ENCODE measurements around the gene PXDN. TPM values are rescaled to one million over a fixed set of nuclear protein-coding genes. Genes with fewer than 3 reads are reported as not detected.

PXDN gene
- polyA plus RNA-seq, 1 donor from 2014 or later, result 0.16 TPM

DNA sequence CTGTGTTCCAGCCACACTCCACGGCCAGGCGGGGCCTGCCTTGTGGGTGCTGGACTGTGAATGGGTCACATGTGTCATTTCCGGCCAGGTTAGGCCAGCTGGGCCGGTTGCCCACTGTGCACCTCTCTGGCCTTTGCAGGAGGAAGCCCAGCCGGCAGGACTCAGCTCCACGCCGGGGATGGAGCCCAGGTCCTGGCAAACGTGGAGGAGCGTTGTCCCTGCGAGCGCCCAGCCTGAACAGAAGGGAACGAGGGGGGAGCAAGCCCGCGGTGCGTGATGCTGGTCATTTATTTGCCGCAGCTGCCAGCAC is 152.9 kb downstream of the PXDN start:
- Mint-ChIP-seq H3K36me3 (no peaks in the 10 kb centered on the region), H3K4me3 (no peak overlapping the region), H3K9me3 (peaks cover 0 to 2% (median 0%) of the 10 kb centered on the region in 3 donors), H3K27me3 (peaks cover 19% of the 10 kb centered on the region), H3K27ac (no peak overlapping the region), H3K4me1 (no peaks in the 10 kb centered on the region)

DNA sequence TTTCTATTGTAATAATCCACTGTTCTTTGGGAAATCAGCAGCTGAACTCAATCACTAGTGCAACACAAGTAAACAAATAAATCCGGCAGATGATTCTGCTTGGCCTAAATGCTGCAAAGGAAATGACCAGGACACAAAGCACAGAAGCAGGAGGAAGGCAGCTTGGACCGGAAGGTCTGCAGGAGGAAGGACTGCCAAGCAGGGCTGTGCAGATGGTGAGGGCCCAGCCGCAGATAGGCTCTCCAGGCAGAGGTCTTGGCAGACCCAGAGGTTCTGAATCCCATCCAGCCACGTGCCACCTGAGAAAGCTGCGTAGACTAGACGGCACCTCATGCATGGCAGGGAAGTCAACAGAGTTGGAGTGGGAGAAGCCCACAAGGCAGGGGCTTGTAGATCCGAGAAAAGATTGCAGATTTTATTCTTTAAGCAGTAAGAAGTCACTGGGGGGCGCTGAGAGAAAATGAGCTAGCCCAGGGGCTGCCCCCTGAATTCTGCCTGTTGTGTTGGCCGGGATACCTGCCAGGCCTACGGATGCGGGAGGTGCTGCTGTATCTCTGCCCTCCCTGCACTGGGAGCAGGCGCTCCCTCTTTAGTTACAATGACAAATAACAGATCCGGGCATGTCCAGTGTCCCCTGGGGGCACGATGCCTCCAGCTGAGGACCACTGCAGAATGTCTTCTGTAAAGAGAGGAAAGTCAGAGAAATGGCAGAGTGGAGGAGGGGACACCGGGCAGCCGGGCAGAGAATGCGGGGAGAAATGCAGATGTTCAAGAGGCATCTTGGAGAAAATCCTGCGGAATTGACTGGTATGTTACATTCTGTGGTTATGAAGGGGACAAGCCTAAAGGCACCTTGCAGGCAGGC is 153.5 kb downstream of the PXDN start:
- H3K9me3 Mint-ChIP-seq, result peaks cover 0 to 2% (median 0%) of the 10 kb centered on the region in 3 donors
- peaks cover 19% of the 10 kb centered on the region for H3K27me3 Mint-ChIP-seq
- no peak overlapping the region for H3K27ac Mint-ChIP-seq
- H3K36me3 Mint-ChIP-seq, result no peaks in the 10 kb centered on the region
- no peak overlapping the region for H3K4me3 Mint-ChIP-seq
- no peaks in the 10 kb centered on the region for H3K4me1 Mint-ChIP-seq

DNA sequence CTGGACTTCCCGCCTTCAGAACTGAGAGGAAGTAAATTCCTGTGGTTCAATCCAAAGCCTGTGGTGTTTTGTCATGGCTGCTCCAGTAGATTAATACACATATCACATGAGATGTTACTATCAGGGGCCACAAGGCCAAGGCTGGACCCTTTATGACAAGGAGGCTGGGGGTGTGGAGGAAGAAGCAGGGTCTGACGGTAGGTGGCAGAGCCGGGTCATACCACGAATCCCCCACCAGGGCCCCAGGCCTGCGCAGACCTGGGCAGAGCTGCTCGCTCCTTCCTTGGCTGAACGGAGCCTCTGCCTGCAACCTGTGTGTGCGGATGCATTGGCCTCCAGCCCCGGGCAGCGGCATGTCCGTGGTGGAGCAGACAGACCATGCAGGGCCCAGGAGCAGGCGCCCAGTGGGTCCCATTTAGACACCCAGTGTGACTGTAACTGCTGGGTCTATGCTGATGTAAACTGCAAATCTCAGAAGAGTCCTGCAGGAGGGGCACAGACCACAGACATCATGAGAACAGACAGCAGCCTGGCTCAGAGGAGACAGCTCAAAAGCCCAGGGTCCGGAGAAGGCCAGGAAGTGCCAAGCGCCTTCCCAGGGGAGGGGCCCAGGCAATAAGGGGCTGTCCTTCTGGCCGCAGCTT is 155.2 kb downstream of the PXDN start:
- H3K36me3 Mint-ChIP-seq, result no peaks in the 10 kb centered on the region
- H3K4me3 Mint-ChIP-seq, result no peak overlapping the region
- no peaks in the 10 kb centered on the region for H3K4me1 Mint-ChIP-seq
- H3K27ac Mint-ChIP-seq, result no peak overlapping the region
- peaks cover 19% of the 10 kb centered on the region for H3K27me3 Mint-ChIP-seq
- H3K9me3 Mint-ChIP-seq, result peaks cover 0 to 2% (median 0%) of the 10 kb centered on the region in 3 donors

DNA sequence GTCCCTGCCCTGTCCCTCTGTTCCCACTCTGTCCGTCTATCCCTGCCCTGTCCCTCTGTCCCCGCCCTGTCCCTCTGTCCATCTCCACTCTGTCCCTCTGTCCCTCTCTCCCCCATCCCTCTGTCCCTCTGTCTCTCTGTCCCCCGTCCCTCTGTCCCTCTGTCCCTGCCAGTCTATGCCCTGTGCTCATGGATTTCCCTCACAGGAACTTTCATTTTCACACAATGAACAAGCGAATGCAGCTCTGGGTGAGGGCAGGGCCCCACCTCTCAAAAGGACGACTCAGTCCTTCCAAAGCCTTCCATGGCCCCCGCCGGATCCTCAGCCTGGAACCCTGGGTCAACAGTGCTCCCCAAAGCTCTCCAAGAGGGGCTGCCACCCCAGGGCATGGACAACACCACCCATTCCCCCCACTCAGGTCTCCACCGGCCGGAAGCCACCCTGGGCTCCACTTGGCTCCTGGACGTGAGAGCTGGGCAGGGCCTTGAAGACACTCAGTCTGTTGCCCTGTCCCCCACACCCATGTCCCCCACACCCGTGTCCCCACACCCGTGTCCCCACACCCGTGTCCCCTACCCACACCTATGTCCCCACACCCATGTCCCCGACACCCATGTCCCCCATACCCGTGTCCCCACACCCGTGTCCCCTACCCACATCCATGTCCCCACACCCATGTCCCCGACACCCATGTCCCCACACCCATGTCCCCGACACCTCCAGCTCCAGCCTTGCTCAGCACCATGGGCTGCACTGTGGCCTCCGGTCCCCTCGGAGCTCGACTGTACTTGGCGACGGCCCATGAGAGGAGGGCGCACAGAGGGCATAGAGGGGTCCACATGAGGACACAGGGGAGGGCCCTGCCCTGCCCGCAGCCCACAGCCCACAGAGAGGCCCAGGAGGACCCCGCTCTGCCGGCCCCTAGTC is 156.0 kb downstream of the PXDN start:
- Mint-ChIP-seq H3K4me3 (no peak overlapping the region), H3K9me3 (peaks cover 0 to 2% (median 0%) of the 10 kb centered on the region in 3 donors), H3K27ac (no peak overlapping the region), H3K4me1 (no peaks in the 10 kb centered on the region), H3K27me3 (peaks cover 19% of the 10 kb centered on the region), H3K36me3 (no peaks in the 10 kb centered on the region)

DNA sequence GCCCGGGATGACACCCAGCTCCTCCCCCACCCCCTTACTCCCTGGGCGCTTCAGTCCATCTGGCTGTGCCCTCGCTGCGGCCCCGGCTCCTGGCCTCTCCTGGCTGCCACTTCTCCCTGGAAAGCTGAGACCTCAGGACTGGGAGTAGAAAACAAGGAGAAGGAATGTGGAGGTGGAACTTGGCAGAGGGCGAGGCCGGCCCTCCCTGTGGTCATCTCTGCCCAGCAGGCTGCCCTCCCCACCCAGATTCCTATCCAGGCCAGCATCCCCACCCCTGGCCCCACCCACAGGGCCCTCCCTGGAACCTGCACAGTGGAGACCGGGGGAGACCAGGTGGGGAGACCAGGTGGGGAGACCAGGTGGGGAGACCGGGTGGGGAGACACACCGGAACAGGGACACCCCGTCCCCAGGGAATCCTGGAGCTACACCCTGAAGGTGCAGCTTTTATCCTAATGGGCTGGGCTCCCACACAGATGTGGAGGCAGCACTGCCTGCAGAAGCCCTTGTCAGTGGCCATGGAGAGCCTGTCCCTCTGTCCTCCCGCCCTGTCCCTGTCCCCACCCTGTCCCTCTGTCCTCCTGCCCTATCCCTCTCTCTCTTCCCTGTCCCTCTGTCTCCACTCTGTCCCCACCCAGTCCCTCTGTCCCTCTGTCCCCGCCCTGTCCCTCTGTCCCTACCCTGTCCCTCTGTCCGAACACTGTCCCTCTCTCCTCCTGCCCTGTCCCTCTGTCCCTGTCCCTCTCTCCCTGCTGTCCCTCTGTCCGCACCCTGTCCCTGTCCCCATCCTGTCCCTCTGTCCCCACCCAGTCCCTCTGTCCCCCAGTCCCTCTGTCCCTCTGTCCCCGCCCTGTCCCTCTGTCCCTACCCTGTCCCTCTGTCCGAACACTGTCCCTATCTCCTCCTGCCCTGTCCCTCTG is 157.1 kb downstream of the PXDN start:
- Mint-ChIP-seq H3K27ac (no peak overlapping the region), H3K36me3 (no peaks in the 10 kb centered on the region), H3K9me3 (peaks cover 0 to 2% (median 0%) of the 10 kb centered on the region in 3 donors), H3K27me3 (peaks cover 20% of the 10 kb centered on the region), H3K4me1 (no peaks in the 10 kb centered on the region), H3K4me3 (no peak overlapping the region)

DNA sequence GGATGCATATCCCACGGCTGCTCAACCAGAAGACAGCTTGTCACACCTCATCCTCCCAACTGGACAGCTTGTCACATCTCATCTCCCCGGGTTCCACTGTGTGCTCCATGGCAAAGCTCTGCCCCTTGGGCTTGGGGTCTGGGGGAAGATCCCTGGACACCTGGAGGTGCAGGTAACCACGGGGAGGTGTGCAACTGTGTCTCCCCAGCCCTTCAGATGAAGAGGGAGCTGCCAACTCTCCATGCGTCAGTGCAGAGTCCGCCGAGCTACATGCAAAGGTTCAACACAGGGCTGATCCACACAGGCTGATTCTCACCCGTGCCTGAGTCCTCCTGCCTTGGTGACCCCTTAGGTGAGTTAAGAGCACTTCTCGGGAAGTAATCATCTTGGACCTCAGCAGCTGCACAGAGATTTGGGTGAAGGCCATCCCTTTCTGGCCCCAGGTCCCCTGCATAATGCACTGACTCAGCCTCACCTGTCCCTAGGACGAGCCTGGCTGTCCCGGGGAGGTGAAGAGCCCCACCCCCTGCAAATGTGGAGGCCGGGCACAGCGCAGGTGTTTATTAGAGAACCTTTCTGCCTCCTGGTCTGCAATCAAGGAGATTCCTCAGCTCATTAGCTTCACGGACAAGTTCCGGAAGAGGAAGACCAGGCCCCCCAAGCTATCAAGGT is 157.9 kb downstream of the PXDN start:
- Mint-ChIP-seq H3K4me3 (no peak overlapping the region), H3K9me3 (peaks cover 0 to 2% (median 0%) of the 10 kb centered on the region in 3 donors), H3K27ac (no peak overlapping the region), H3K4me1 (no peaks in the 10 kb centered on the region), H3K36me3 (no peaks in the 10 kb centered on the region), H3K27me3 (peaks cover 20% of the 10 kb centered on the region)

DNA sequence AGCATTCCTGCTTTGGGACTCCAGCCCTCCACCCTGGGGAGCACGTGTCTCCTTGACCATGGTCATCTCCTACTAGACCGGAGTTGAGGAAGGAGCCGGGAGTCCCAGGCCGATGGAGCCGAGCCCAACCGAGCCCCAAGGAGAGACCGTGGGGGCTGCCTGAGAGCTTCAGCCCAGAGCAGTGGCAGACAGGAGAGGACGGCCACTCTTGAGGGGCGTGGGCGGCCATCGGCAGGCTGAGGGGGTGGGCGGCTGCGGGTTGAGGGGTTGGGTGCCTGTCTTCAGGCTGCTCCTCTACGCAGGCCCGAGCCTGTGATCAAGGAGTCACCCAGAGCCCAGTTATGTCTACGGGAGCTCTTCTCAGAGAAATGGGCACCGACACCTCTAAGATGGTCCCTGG is 158.7 kb downstream of the PXDN start:
- H3K4me1 Mint-ChIP-seq, result no peaks in the 10 kb centered on the region
- no peaks in the 10 kb centered on the region for H3K9me3 Mint-ChIP-seq
- no peak overlapping the region for H3K27ac Mint-ChIP-seq
- no peaks in the 10 kb centered on the region for H3K36me3 Mint-ChIP-seq
- H3K4me3 Mint-ChIP-seq, result peak overlapping the region in 1 of 4 donors; percentile 47
- peaks cover 14% of the 10 kb centered on the region for H3K27me3 Mint-ChIP-seq

DNA sequence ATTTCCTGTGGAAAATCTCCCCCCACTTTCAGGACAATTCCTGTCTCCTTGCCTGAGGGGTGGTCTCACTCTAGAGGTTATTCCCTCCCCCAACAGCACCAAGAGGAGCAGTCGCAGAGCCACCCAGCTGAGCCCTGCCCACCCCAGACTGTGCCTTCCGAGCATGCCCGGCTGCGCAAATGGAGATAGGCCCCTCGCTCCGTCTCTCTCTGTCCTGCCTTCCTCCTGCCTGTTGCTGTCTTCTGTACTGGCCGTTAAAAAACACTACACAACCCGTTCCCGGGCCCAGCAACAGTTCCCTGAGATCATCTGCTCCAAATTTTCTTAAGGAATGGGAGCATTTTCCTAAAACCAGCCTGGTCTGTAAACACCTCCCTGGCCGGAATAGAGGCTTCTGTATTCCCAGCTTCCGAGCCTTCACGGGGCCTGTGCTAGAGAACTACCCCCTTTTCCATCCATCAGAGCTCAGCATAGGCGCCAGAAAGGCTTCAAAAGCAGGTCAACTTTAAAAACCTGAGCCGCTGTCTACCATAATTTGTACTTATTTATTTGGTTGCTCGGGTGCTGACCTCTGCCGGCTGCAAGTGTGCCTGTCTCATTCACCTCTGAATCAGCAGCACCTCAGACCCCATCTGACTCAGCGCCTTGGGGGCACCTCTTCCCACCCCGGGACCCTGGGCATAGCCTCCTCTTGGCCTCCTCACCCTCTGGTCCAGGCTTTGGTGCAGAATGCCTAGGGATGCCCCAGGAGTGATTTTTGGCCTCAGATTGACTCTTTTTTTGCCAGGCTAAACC is 159.4 kb downstream of the PXDN start:
- Mint-ChIP-seq H3K9me3 (no peaks in the 10 kb centered on the region), H3K27ac (no peak overlapping the region), H3K4me3 (no peak overlapping the region), H3K36me3 (no peaks in the 10 kb centered on the region), H3K4me1 (no peaks in the 10 kb centered on the region), H3K27me3 (peaks cover 7% of the 10 kb centered on the region)

DNA sequence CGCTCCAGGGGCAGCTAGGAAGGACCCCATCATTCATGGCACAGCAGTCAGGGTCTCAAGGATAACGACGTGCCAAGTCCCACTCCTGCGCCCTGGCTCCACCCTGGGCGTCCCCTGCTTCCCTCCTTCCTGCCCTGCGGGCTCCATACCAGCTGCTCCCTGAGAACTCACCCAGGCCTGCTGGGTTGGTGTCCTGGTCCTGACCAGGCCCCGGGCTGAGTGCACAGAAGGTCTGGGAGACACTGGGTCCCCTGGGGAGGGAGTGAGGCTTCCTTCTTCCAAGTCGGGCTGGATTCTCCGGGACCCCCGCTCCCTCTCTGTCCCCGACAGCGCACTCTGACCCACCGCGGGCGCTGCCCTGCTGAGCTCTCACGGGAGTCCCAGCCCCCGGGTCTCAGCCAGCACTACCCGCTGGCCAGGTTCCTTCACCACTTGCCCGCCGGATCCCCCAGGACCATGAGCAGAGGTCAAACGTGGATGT is 160.2 kb downstream of the PXDN start:
- H3K27me3 Mint-ChIP-seq, result peaks cover 1% of the 10 kb centered on the region
- H3K4me3 Mint-ChIP-seq, result no peak overlapping the region
- H3K36me3 Mint-ChIP-seq, result no peaks in the 10 kb centered on the region
- H3K4me1 Mint-ChIP-seq, result no peaks in the 10 kb centered on the region
- H3K27ac Mint-ChIP-seq, result no peak overlapping the region
- no peaks in the 10 kb centered on the region for H3K9me3 Mint-ChIP-seq

DNA sequence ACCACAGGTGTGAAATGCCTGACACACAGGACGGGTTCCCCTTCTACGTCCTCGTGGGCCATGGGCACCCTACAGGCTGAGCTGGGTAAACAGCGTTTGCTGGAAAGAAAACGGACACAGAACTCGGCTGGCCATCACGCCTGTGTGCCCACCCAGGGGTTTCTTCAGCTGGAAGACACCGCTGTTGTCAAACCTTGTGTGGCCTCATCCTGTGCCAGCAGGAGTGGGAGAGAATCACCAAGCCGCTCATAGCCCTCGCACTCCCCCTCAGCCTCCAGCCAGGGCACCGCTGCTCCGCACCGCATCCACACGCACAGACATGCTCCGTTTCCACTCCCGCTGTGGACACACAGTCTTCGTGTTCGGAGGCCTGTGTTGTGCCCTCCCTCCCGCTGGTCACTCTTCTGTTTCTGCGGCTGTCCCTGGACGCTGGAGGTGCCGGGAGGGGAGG is 161.4 kb downstream of the PXDN start:
- Mint-ChIP-seq H3K4me3 (peak overlapping the region in 1 of 4 donors; percentile 72), H3K9me3 (no peaks in the 10 kb centered on the region), H3K36me3 (no peaks in the 10 kb centered on the region), H3K4me1 (no peaks in the 10 kb centered on the region), H3K27me3 (peaks cover 1% of the 10 kb centered on the region), H3K27ac (no peak overlapping the region)

DNA sequence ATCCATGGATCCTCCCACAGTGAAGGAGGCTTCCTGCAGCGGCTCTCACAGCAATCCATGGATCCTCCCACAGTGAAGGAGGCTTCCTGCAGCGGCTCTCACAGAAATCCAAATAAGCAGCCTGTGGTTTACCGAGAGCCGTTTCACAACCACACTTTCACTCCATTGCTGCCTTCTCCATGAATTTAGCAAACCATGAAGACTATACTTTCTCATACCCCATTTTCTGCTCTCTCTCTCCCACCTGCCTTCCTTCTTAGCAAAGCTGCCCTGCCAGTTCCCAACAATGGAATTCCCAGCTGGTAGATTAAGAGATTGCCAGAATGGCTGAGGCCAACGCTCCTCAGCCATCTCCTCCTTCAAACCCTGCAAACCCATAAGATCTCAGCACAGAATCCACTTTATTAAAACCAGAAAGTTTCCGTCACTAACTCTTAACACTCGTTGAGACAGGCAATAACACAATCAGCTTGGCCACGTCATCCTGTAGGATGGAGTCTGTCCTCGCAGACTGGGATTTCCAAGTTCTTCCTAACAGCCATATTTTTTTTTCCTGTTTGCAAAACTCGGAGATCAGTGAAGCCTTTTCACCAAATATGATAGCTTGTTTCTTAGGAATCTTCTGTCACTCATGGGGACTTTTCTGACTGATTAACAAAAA is 162.2 kb downstream of the PXDN start:
- Mint-ChIP-seq H3K27ac (no peak overlapping the region), H3K4me1 (no peaks in the 10 kb centered on the region), H3K4me3 (no peak overlapping the region), H3K9me3 (no peaks in the 10 kb centered on the region), H3K36me3 (no peaks in the 10 kb centered on the region), H3K27me3 (peaks cover 1% of the 10 kb centered on the region)
